ENCODE measurements around the gene PLPPR3. TPM values are rescaled to one million over a fixed set of nuclear protein-coding genes. Genes with fewer than 3 reads are reported as not detected.

Gene PLPPR3
- total and polyA plus RNA-seq, 9 of the 15 experiments (the other 6 are each of a cell fraction or from before 2014, with no cell fraction given) = 0.01 to 48.2 (median 8.6) TPM

DNA sequence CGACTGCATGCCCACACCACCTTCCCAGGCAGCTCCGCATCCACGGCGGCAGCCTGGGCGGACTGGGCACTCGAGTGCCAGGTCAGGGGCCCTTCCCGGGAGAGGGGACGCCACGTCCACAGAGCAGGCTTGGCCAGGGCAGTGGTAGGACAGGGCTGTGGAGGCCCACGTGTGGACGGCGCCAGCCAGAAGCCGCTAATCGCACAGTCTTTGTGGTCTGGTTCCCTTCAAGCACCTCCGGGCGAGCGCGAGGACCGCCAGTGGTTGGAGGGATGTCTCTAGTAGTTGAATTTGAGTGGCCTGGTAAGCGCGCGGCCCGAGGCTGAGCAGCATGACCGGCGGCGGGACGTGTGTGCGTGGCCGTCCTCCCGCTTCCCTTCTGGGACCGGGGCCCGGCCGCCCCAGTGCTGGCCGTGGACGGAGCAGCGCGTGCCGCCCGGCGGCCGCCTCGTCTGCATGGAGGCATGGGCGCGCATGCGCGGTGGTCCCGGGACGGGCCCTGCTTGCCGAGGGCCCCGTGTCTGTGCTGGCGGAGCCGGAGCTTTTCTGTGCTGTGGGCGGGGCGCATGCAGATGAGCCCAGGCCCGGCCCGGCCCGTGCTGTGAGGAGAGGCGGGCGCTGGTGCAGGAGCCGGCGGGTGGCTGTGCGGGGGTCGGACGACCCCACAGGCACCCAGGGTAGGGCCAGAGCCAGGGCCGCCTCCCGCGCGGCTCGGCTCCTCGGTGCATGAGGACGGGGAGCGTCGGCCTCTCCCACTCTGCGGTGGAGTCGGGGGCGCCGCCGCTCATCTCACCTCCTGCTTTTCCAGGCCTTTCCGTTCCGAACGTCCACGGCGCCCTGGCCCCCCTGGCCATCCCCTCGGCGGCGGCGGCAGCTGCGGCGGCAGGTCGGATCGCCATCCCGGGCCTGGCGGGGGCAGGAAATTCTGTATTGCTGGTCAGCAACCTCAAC lies 15.9 kb downstream of the PLPPR3 start (continued):
- TF ChIP-seq, protein P1, sequence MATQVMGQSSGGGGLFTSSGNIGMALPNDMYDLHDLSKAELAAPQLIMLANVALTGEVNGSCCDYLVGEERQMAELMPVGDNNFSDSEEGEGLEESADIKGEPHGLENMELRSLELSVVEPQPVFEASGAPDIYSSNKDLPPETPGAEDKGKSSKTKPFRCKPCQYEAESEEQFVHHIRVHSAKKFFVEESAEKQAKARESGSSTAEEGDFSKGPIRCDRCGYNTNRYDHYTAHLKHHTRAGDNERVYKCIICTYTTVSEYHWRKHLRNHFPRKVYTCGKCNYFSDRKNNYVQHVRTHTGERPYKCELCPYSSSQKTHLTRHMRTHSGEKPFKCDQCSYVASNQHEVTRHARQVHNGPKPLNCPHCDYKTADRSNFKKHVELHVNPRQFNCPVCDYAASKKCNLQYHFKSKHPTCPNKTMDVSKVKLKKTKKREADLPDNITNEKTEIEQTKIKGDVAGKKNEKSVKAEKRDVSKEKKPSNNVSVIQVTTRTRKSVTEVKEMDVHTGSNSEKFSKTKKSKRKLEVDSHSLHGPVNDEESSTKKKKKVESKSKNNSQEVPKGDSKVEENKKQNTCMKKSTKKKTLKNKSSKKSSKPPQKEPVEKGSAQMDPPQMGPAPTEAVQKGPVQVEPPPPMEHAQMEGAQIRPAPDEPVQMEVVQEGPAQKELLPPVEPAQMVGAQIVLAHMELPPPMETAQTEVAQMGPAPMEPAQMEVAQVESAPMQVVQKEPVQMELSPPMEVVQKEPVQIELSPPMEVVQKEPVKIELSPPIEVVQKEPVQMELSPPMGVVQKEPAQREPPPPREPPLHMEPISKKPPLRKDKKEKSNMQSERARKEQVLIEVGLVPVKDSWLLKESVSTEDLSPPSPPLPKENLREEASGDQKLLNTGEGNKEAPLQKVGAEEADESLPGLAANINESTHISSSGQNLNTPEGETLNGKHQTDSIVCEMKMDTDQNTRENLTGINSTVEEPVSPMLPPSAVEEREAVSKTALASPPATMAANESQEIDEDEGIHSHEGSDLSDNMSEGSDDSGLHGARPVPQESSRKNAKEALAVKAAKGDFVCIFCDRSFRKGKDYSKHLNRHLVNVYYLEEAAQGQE (IDR thresholded peaks at IDR 0.05; ENCODE audit: borderline replicate concordance) = no peak
- TF ChIP-seq, protein P1 (CRISPR knock-in tag; IDR thresholded peaks at IDR 0.05; ENCODE audit: low read depth) = no peak
- TF ChIP-seq RBFOX2 (IDR thresholded peaks at IDR 0.05; ENCODE audit: low read depth, low read length) (peak; percentile 74), ZNF253 (CRISPR knock-in tag; conservative IDR thresholded peaks at IDR 0.05) (no peak), ZNF436 (CRISPR knock-in tag; IDR thresholded peaks at IDR 0.05) (no peak), RBM22 (IDR thresholded peaks at IDR 0.05; ENCODE audit: low read depth, low read length, poor library complexity, severe bottlenecking) (peak; percentile 92), SAFB (IDR thresholded peaks at IDR 0.05; ENCODE audit: borderline replicate concordance, low read depth, low read length) (peak; percentile 38; the same call in 1 of the 2 replicates), ZNF766 (CRISPR knock-in tag; conservative IDR thresholded peaks at IDR 0.05) (no peak)
- TF ChIP-seq, protein P2, sequence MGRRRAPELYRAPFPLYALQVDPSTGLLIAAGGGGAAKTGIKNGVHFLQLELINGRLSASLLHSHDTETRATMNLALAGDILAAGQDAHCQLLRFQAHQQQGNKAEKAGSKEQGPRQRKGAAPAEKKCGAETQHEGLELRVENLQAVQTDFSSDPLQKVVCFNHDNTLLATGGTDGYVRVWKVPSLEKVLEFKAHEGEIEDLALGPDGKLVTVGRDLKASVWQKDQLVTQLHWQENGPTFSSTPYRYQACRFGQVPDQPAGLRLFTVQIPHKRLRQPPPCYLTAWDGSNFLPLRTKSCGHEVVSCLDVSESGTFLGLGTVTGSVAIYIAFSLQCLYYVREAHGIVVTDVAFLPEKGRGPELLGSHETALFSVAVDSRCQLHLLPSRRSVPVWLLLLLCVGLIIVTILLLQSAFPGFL (CRISPR knock-in tag; IDR thresholded peaks at IDR 0.05) = no peak

Measured in K562 (cell line).